Hepatocyte (in vitro differentiated cells): ENCODE results near the gene EFHD2. TPM values are rescaled to one million over a fixed set of nuclear protein-coding genes. Genes with fewer than 3 reads are reported as not detected.

Experiments
- DNase-seq: peaks from one replicate; pipeline ENCODE4 v3.0.0-alpha.2; 2016; ENCODE audit warnings: low spot score
- H2AFZ ChIP-seq: fragments of 200-600 bp; sonication (generic); 2 replicates; pipeline ENCODE4 v1.6.0; 2016; ENCODE audit warnings: antibody characterized with exemption, mild to moderate bottlenecking
- H3K27ac ChIP-seq: fragments of 200-600 bp; sonication (generic); 2 replicates; pipeline ENCODE4 v1.5.1; 2016; ENCODE audit warnings: mild to moderate bottlenecking
- H3K27me3 ChIP-seq: fragments of 200-600 bp; sonication (generic); 2 replicates; pipeline ENCODE4 v1.6.1; 2016
- H3K36me3 ChIP-seq: fragments of 200-600 bp; sonication (generic); replicated peaks from 2 replicates; pipeline ENCODE4 v1.5.1; 2016; ENCODE audit warnings: low read depth; ENCODE audit not compliant: insufficient read depth
- H3K4me1 ChIP-seq: fragments of 200-600 bp; sonication (generic); 2 replicates; pipeline ENCODE4 v1.5.1; 2016; ENCODE audit warnings: mild to moderate bottlenecking, moderate library complexity; ENCODE audit not compliant: insufficient read depth
- H3K4me2 ChIP-seq: fragments of 200-600 bp; sonication (generic); 2 replicates; pipeline ENCODE4 v1.6.0; 2016
- H3K4me3 ChIP-seq: fragments of 200-600 bp; sonication (generic); 2 replicates; pipeline ENCODE4 v1.5.1; 2016; ENCODE audit warnings: mild to moderate bottlenecking
- H3K79me2 ChIP-seq: fragments of 200-600 bp; sonication (generic); 2 replicates; pipeline ENCODE4 v1.6.0; 2017; ENCODE audit warnings: mild to moderate bottlenecking
- H3K9me2 ChIP-seq: fragments of 200-600 bp; sonication (generic); replicated peaks from 2 replicates; pipeline ENCODE4 v1.6.0; 2017; ENCODE audit warnings: mild to moderate bottlenecking; ENCODE audit not compliant: insufficient read depth
- H3K9me3 ChIP-seq: fragments of 200-600 bp; sonication (generic); 2 replicates; pipeline ENCODE4 v1.5.1; 2016; ENCODE audit warnings: low read depth, mild to moderate bottlenecking
- H4K20me1 ChIP-seq: fragments of 200-600 bp; sonication (generic); 2 replicates; pipeline ENCODE4 v1.6.0; 2016; ENCODE audit warnings: mild to moderate bottlenecking; ENCODE audit not compliant: insufficient read depth, poor library complexity, severe bottlenecking
- EZH2 ChIP-seq: fragments of 200-600 bp; sonication (generic); IDR thresholded peaks from 2 replicates; pipeline ENCODE4 v1.6.1; 2016; ENCODE audit warnings: antibody characterized with exemption, mild to moderate bottlenecking, borderline replicate concordance
- EZH2phosphoT487 ChIP-seq: fragments of 200-600 bp; sonication (generic); IDR thresholded peaks from one replicate; pipeline ENCODE4 v1.6.1; 2018; ENCODE audit warnings: antibody characterized with exemption, mild to moderate bottlenecking, low read depth, moderate library complexity; ENCODE audit not compliant: unreplicated experiment, severe bottlenecking
- WGBS: methylation state at CpG from one replicate; pipeline ENCODE4 v1.1.6; 2016; ENCODE audit warnings: low lambda C conversion rate; ENCODE audit errors: missing lambda C conversion rate; 5-methylcytosine and 5-hydroxymethylcytosine counted together
- polyA plus RNA-seq: library from polyadenylated mRNA; unstranded; fragments of >200 nt; fragmentation: Nextera tagmentation; extraction: Ambion mirVana; gene quantifications from 2 replicates; pipeline ENCODE4 v1.2.1, GENCODE V29; 2016
- total RNA-seq: library from RNA; depleted of rRNA; stranded (reverse); fragments of >200 nt; gene quantifications from 2 replicates; pipeline ENCODE4 v1.2.3, GENCODE V29; 2014
- TF ChIP-seq, protein P1 (sequence below): fragments of 200-600 bp; sonication (generic); IDR thresholded peaks from 2 replicates; pipeline ENCODE4 v1.5.1; 2016; ENCODE audit warnings: antibody characterized with exemption, mild to moderate bottlenecking; ENCODE audit not compliant: poor library complexity

Gene EFHD2
- total and polyA plus RNA-seq, 2 experiments from 2014 or later, result 34.4 to 63.7 TPM

DNA sequence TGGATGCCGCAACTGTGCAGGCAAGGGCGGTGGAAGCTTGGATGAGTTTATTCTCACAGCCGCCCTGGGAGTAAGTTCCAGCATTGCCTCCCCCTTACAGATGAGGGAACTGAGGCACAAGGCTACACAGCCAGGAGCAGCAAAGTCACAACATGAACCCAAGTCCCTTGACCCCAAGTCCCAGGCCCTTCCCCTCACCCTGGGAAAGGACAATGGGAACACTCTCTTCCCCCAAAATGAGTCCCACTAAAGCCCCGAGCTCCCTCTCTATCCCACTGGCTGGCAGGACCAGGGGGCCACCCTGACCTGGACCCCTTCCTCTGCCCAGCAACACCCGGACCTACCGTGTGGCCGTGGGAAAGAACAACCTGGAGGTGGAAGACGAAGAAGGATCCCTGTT, 32.4 kb downstream of the EFHD2 start:
- H3K36me3 ChIP-seq, result no peaks in the 10 kb centered on the region
- no peaks in the 10 kb centered on the region for H4K20me1 ChIP-seq
- no peaks in the 10 kb centered on the region for H3K9me3 ChIP-seq
- 96% methylated on average over 8 of the region's 8 CpGs for WGBS
- no peak overlapping the region for H3K4me2 ChIP-seq
- no peak overlapping the region for H2AFZ ChIP-seq
- no peaks in the 10 kb centered on the region for H3K79me2 ChIP-seq
- no peak overlapping the region for H3K4me3 ChIP-seq
- no peaks in the 10 kb centered on the region for H3K4me1 ChIP-seq
- H3K27ac ChIP-seq, result no peak overlapping the region
- TF ChIP-seq, protein P1, sequence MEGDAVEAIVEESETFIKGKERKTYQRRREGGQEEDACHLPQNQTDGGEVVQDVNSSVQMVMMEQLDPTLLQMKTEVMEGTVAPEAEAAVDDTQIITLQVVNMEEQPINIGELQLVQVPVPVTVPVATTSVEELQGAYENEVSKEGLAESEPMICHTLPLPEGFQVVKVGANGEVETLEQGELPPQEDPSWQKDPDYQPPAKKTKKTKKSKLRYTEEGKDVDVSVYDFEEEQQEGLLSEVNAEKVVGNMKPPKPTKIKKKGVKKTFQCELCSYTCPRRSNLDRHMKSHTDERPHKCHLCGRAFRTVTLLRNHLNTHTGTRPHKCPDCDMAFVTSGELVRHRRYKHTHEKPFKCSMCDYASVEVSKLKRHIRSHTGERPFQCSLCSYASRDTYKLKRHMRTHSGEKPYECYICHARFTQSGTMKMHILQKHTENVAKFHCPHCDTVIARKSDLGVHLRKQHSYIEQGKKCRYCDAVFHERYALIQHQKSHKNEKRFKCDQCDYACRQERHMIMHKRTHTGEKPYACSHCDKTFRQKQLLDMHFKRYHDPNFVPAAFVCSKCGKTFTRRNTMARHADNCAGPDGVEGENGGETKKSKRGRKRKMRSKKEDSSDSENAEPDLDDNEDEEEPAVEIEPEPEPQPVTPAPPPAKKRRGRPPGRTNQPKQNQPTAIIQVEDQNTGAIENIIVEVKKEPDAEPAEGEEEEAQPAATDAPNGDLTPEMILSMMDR, result no peak
- H3K9me2 ChIP-seq, result no peaks in the 10 kb centered on the region
- DNase-seq, result no peak
- H3K27me3 ChIP-seq, result no peaks in the 10 kb centered on the region

DNA sequence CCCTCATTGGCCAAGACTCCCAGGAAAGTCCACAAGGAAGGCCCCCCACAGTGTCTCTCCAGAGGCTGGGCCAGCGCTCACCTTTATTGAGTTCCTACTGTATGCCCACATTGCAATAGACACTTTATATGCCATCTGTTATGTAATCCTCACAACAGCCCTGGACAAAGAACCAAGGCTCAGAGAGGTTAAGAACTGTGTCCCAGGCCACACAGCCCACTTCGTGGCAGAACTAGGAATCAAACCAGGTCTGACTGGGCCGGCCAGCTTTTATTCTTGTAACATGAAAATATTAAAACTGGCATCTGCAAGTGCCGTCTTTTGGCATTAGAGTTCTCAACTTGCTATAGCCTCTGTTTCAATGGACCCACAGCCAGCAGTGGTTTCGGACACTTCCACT, 33.1 kb downstream of the EFHD2 start:
- TF ChIP-seq EZH2, result no peak
- TF ChIP-seq, protein P1, result no peak
- TF ChIP-seq EZH2phosphoT487, result no peak

DNA sequence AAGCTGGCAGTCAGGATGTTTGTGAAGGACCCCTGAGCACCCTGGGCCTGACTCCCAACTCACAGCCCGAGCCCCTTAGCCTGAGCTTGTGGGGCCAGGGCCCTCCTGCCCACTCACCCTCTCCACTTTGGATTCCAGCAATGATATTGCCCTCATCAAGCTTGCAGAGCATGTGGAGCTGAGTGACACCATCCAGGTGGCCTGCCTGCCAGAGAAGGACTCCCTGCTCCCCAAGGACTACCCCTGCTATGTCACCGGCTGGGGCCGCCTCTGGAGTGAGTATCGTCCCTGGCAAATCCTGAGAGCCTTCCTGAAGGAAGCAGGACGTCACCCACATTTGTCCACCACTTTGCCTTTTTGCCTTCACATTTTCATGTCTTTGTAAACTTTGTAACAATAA, 33.6 kb downstream of the EFHD2 start:
- Histone ChIP-seq H3K4me2 (no peak overlapping the region), H3K36me3 (no peaks in the 10 kb centered on the region), H3K27me3 (no peaks in the 10 kb centered on the region), H3K27ac (no peak overlapping the region), H3K9me3 (no peaks in the 10 kb centered on the region), H3K9me2 (no peaks in the 10 kb centered on the region), H2AFZ (no peak overlapping the region), H3K4me1 (no peaks in the 10 kb centered on the region), H3K4me3 (no peak overlapping the region), H3K79me2 (no peaks in the 10 kb centered on the region), H4K20me1 (no peaks in the 10 kb centered on the region)
- WGBS, result 63% methylated on average over 5 of the region's 5 CpGs
- TF ChIP-seq EZH2 (no peak), EZH2phosphoT487 (no peak)
- no peak for DNase-seq

More for the DNA sequence above, 33.1 kb downstream of the EFHD2 start:
- no peaks in the 10 kb centered on the region for H3K9me2 ChIP-seq
- no peak for DNase-seq
- H3K79me2 ChIP-seq, result no peaks in the 10 kb centered on the region
- H3K27ac ChIP-seq, result no peak overlapping the region
- H3K9me3 ChIP-seq, result no peaks in the 10 kb centered on the region
- no peaks in the 10 kb centered on the region for H3K36me3 ChIP-seq
- H4K20me1 ChIP-seq, result no peaks in the 10 kb centered on the region
- no peak overlapping the region for H3K4me2 ChIP-seq
- H3K4me3 ChIP-seq, result no peak overlapping the region
- no peak overlapping the region for H2AFZ ChIP-seq
- 91% methylated on average over 5 of the region's 5 CpGs for WGBS
- H3K4me1 ChIP-seq, result no peaks in the 10 kb centered on the region
- H3K27me3 ChIP-seq, result no peaks in the 10 kb centered on the region

DNA sequence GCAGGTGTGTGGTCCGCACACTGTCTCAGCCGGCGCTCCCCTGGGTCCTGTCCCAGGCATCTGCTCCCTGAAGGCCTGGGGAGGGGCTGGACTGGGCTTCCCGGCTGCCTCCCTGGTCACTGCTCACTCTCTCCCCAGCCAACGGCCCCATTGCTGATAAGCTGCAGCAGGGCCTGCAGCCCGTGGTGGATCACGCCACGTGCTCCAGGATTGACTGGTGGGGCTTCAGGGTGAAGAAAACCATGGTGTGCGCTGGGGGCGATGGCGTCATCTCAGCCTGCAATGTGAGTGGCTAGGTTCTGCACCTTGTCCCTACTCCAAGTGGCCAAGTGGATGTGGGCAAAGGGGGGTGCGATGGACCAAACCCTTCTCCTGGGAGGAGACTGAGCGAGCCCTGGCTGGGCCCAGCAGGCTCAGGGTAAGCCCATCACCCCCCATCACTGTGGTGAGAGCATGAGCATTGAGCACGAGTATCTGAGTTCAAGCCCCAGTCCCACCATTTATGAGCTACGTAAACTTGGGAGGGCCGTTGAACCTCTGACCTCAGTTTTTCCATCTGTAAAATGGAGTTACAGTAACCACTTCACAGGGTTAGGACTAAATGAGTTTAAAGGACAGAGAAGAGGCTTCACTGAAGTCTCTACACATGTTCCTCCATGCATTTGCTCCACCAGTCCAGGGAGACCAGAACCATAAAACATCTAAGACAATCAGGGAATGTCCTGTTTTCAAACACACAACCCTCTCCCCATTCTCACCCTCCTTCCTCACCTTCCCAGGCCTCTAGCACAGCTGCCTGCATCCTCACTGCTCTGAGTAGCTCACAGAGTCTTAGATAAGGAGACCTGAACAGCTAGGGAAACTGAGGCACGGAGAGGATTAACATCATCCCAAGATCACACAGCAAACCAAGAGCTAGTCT, 35.0 kb downstream of the EFHD2 start:
- Histone ChIP-seq H3K36me3 (no peaks in the 10 kb centered on the region), H4K20me1 (no peaks in the 10 kb centered on the region), H3K79me2 (no peaks in the 10 kb centered on the region), H3K4me1 (no peaks in the 10 kb centered on the region), H3K9me3 (no peaks in the 10 kb centered on the region), H3K27me3 (no peaks in the 10 kb centered on the region), H2AFZ (no peak overlapping the region), H3K27ac (no peak overlapping the region), H3K9me2 (no peaks in the 10 kb centered on the region), H3K4me3 (no peak overlapping the region), H3K4me2 (no peak overlapping the region)
- WGBS, result 74% methylated on average over 17 of the region's 17 CpGs
- no peak for DNase-seq
- no peak for TF ChIP-seq EZH2phosphoT487
